HuH-7 (cell line): Measurements from ENCODE around the gene STOX1.
"Not testable (repeated sequence)": the region's sequence is repeated elsewhere in the genome, so short reads cannot be mapped to it uniquely, and the experiment has no call there.

ENCODE experiments used
- DNase-seq: peaks from one replicate; pipeline ENCODE4 v3.0.0; 2011; ENCODE audit warnings: low spot score

Gene STOX1

GRCh38 chr10:68878496-68878895 is 51.2 kb downstream of the STOX1 start:
- DNase-seq: no peak

GRCh38 chr10:68879628-68880027 is 52.3 kb downstream of the STOX1 start:
- DNase-seq: no peak

- no peak for DNase-seq
Measured at GRCh38 chr10:68880181-68880580, 52.9 kb downstream of the STOX1 start.

- no peak for DNase-seq
Measured at GRCh38 chr10:68895041-68895440, 67.7 kb downstream of the STOX1 start.

GRCh38 chr10:68897336-68897741 is 70.0 kb downstream of the STOX1 start:
- peak; percentile 39 for DNase-seq

- DNase-seq: no peak
Measured at GRCh38 chr10:68899186-68899745, 71.9 kb downstream of the STOX1 start.

- DNase-seq: peak; percentile 52
Measured at GRCh38 chr10:68900427-68901104, 73.2 kb downstream of the STOX1 start.

- DNase-seq: peak; percentile 81
Measured at GRCh38 chr10:68901105-68901927, 74.0 kb downstream of the STOX1 start, which contains the start of gene DDX50. TSS of gene DDX50 (plus strand) at chr10:68901315. CDS start at chr10:68901385, 70 bp downstream.

GRCh38 chr10:68902382-68902781 is 75.1 kb downstream of the STOX1 start:
- no peak for DNase-seq

- no peak for DNase-seq
Measured at GRCh38 chr10:68924593-68924992, 97.3 kb downstream of the STOX1 start.

- DNase-seq: no peak
Measured at GRCh38 chr10:68925489-68925888, 98.2 kb downstream of the STOX1 start.

GRCh38 chr10:68929157-68929556 is 101.8 kb downstream of the STOX1 start:
- DNase-seq: not testable (repeated sequence)

GRCh38 chr10:68929888-68930287 is 102.6 kb downstream of the STOX1 start:
- DNase-seq: not testable (repeated sequence)

- DNase-seq: not testable (repeated sequence)
Measured at GRCh38 chr10:68932860-68933259, 105.5 kb downstream of the STOX1 start.

GRCh38 chr10:68934994-68935393 is 107.7 kb downstream of the STOX1 start:
- no peak for DNase-seq

GRCh38 chr10:68938117-68938516 is 110.8 kb downstream of the STOX1 start:
- DNase-seq: no peak

- no peak for DNase-seq
Measured at GRCh38 chr10:68938884-68939283, 111.6 kb downstream of the STOX1 start.

GRCh38 chr10:68940917-68941316 is 113.6 kb downstream of the STOX1 start:
- not testable (repeated sequence) for DNase-seq
